GM06990 (cell line): ENCODE data around the gene NFYA.
"Not testable (repeated sequence)": the region's sequence is repeated elsewhere in the genome, so short reads cannot be mapped to it uniquely, and the experiment has no call there.

Source experiments
- DNase-seq: peaks from one replicate; pipeline ENCODE4 v3.0.0-alpha.2; 2011; ENCODE audit not compliant: insufficient read length; ENCODE audit errors: extremely low read depth
- H3K27me3 ChIP-seq: replicated peaks from 2 replicates; pipeline ENCODE4 v1.6.0; 2011; ENCODE audit warnings: low read length; ENCODE audit not compliant: control insufficient read depth, insufficient read depth
- H3K36me3 ChIP-seq: 2 replicates; pipeline ENCODE4 v1.5.1; 2011; ENCODE audit warnings: low read length; ENCODE audit not compliant: control insufficient read depth, insufficient read depth
- H3K4me3 ChIP-seq: replicated peaks from 2 replicates; pipeline ENCODE4 v1.5.1; 2011; ENCODE audit warnings: low read depth, mild to moderate bottlenecking, control low read depth, low read length
- TF ChIP-seq, protein P1 (sequence below): IDR thresholded peaks from 2 replicates; pipeline ENCODE4 v1.5.1; 2011; ENCODE audit warnings: low read length, control low read depth, mild to moderate bottlenecking, inconsistent platforms; ENCODE audit not compliant: insufficient read depth, poor library complexity, severe bottlenecking

NFYA gene

GRCh38 chr6:41111017-41111416, 38.2 kb downstream of the NFYA start:
- Histone ChIP-seq H3K27me3 (no peaks in the 10 kb centered on the region), H3K36me3 (no peaks in the 10 kb centered on the region), H3K4me3 (no peak overlapping the region)
- TF ChIP-seq, protein P1, sequence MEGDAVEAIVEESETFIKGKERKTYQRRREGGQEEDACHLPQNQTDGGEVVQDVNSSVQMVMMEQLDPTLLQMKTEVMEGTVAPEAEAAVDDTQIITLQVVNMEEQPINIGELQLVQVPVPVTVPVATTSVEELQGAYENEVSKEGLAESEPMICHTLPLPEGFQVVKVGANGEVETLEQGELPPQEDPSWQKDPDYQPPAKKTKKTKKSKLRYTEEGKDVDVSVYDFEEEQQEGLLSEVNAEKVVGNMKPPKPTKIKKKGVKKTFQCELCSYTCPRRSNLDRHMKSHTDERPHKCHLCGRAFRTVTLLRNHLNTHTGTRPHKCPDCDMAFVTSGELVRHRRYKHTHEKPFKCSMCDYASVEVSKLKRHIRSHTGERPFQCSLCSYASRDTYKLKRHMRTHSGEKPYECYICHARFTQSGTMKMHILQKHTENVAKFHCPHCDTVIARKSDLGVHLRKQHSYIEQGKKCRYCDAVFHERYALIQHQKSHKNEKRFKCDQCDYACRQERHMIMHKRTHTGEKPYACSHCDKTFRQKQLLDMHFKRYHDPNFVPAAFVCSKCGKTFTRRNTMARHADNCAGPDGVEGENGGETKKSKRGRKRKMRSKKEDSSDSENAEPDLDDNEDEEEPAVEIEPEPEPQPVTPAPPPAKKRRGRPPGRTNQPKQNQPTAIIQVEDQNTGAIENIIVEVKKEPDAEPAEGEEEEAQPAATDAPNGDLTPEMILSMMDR, result no peak
- no peak for DNase-seq

GRCh38 chr6:41115027-41115426, 42.3 kb downstream of the NFYA start:
- H3K36me3 ChIP-seq, H3K27me3 ChIP-seq, DNase-seq, H3K4me3 ChIP-seq: not testable (repeated sequence)

DNA sequence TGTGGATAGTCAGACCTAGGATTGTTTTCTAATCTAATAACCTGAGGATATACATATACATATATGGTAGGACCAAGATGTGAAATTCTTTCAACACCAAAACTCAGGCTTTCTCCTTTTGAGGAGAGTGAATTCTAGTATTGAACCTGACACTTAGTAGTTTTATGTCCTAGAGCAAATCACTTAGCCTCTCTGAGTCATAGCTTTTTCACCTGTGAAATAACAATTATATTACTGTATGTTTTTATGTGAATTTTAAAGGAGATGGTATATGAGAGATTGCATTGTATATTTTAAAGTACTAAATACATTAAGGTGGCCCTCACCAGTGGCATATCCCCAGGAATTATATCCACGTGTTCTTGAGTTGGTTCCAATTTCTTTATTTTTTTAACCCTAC, 46.7 kb downstream of the NFYA start:
- TF ChIP-seq, protein P1, result no peak
- Histone ChIP-seq H3K36me3 (no peaks in the 10 kb centered on the region), H3K4me3 (no peak overlapping the region), H3K27me3 (no peaks in the 10 kb centered on the region)
- DNase-seq, result no peak

GRCh38 chr6:41120058-41120457, 47.3 kb downstream of the NFYA start:
- DNase-seq, result no peak
- H3K27me3 ChIP-seq, result no peaks in the 10 kb centered on the region
- H3K36me3 ChIP-seq, result no peaks in the 10 kb centered on the region
- TF ChIP-seq, protein P1, result no peak
- no peak overlapping the region for H3K4me3 ChIP-seq

- H3K27me3 ChIP-seq, result no peaks in the 10 kb centered on the region
- no peak for DNase-seq
- TF ChIP-seq, protein P1, result no peak
- H3K36me3 ChIP-seq, result no peaks in the 10 kb centered on the region
- no peak overlapping the region for H3K4me3 ChIP-seq
Measured at GRCh38 chr6:41122373-41122772, 49.6 kb downstream of the NFYA start.

GRCh38 chr6:41122918-41123317, 50.1 kb downstream of the NFYA start:
- Histone ChIP-seq H3K4me3 (no peak overlapping the region), H3K27me3 (no peaks in the 10 kb centered on the region), H3K36me3 (no peaks in the 10 kb centered on the region)
- DNase-seq, result no peak
- TF ChIP-seq, protein P1, result no peak
